ENCODE data around the gene GRAP2. TPM values are rescaled to one million over a fixed set of nuclear protein-coding genes. Genes with fewer than 3 reads are reported as not detected.
A peak's percentile ranks its signal among the peaks of the same experiment; 100 is the strongest.

GRAP2 gene
- total RNA-seq, 1 experiment from 2014 or later: 0.45 TPM

- no peaks in the 10 kb centered on the region for H3K27me3 ChIP-seq (ENCODE audit: control insufficient read depth, insufficient read depth, low read length)
- H3K36me3 ChIP-seq (replicated peaks; ENCODE audit: control insufficient read depth, insufficient read depth, low read length): no peaks in the 10 kb centered on the region
- no peak overlapping the region for H3K4me3 ChIP-seq (ENCODE audit: insufficient read depth, low read depth, low read length)
- DNase-seq: no peak
These were observed 25.2 kb downstream of the GRAP2 start for GRCh38 chr22:39925909-39926679.

GRCh38 chr22:39926753-39927152, 25.9 kb downstream of the GRAP2 start:
- no peak for DNase-seq
- Histone ChIP-seq H3K4me3 (ENCODE audit: insufficient read depth, low read depth, low read length) (no peak overlapping the region), H3K36me3 (replicated peaks; ENCODE audit: control insufficient read depth, insufficient read depth, low read length) (no peaks in the 10 kb centered on the region), H3K27me3 (ENCODE audit: control insufficient read depth, insufficient read depth, low read length) (no peaks in the 10 kb centered on the region)

- H3K36me3 ChIP-seq (replicated peaks; ENCODE audit: control insufficient read depth, insufficient read depth, low read length): no peaks in the 10 kb centered on the region
- H3K27me3 ChIP-seq (ENCODE audit: control insufficient read depth, insufficient read depth, low read length): no peaks in the 10 kb centered on the region
- DNase-seq: peak; percentile 33
- H3K4me3 ChIP-seq (ENCODE audit: insufficient read depth, low read depth, low read length): no peak overlapping the region
These were observed 26.7 kb downstream of the GRAP2 start for GRCh38 chr22:39927544-39927943.

- no peaks in the 10 kb centered on the region for H3K27me3 ChIP-seq (ENCODE audit: control insufficient read depth, insufficient read depth, low read length)
These were observed 27.9 kb downstream of the GRAP2 start for GRCh38 chr22:39928536-39929520.

GRCh38 chr22:39931251-39931650, 30.4 kb downstream of the GRAP2 start:
- no peak for DNase-seq
- no peaks in the 10 kb centered on the region for H3K36me3 ChIP-seq (replicated peaks; ENCODE audit: control insufficient read depth, insufficient read depth, low read length)
- H3K4me3 ChIP-seq (ENCODE audit: insufficient read depth, low read depth, low read length): no peak overlapping the region
- H3K27me3 ChIP-seq (ENCODE audit: control insufficient read depth, insufficient read depth, low read length): no peaks in the 10 kb centered on the region

More at GRCh38 chr22:39928536-39929520, 27.9 kb downstream of the GRAP2 start:
- Histone ChIP-seq H3K4me3 (ENCODE audit: insufficient read depth, low read depth, low read length) (no peak overlapping the region), H3K36me3 (replicated peaks; ENCODE audit: control insufficient read depth, insufficient read depth, low read length) (no peaks in the 10 kb centered on the region)
- no peak for DNase-seq

- Histone ChIP-seq H3K4me3 (ENCODE audit: insufficient read depth, low read depth, low read length) (no peak overlapping the region), H3K27me3 (ENCODE audit: control insufficient read depth, insufficient read depth, low read length) (no peaks in the 10 kb centered on the region), H3K36me3 (replicated peaks; ENCODE audit: control insufficient read depth, insufficient read depth, low read length) (no peaks in the 10 kb centered on the region)
- no peak for DNase-seq
These were observed 31.3 kb downstream of the GRAP2 start for GRCh38 chr22:39932166-39932565.

- Histone ChIP-seq H3K27me3 (ENCODE audit: control insufficient read depth, insufficient read depth, low read length) (no peaks in the 10 kb centered on the region), H3K36me3 (replicated peaks; ENCODE audit: control insufficient read depth, insufficient read depth, low read length) (no peaks in the 10 kb centered on the region), H3K4me3 (ENCODE audit: insufficient read depth, low read depth, low read length) (no peak overlapping the region)
- DNase-seq: peak; percentile 86
These were observed 32.2 kb downstream of the GRAP2 start for GRCh38 chr22:39932918-39933649.

GRCh38 chr22:39933741-39934140, 32.9 kb downstream of the GRAP2 start:
- no peak for DNase-seq
- Histone ChIP-seq H3K36me3 (replicated peaks; ENCODE audit: control insufficient read depth, insufficient read depth, low read length) (no peaks in the 10 kb centered on the region), H3K27me3 (ENCODE audit: control insufficient read depth, insufficient read depth, low read length) (no peaks in the 10 kb centered on the region), H3K4me3 (ENCODE audit: insufficient read depth, low read depth, low read length) (no peak overlapping the region)

- Histone ChIP-seq H3K27me3 (ENCODE audit: control insufficient read depth, insufficient read depth, low read length) (no peaks in the 10 kb centered on the region), H3K36me3 (replicated peaks; ENCODE audit: control insufficient read depth, insufficient read depth, low read length) (no peaks in the 10 kb centered on the region), H3K4me3 (ENCODE audit: insufficient read depth, low read depth, low read length) (no peak overlapping the region)
- no peak for DNase-seq
These were observed 34.2 kb downstream of the GRAP2 start for GRCh38 chr22:39935116-39935515.

GRCh38 chr22:39935612-39936011, 34.7 kb downstream of the GRAP2 start:
- Histone ChIP-seq H3K4me3 (ENCODE audit: insufficient read depth, low read depth, low read length) (no peak overlapping the region), H3K36me3 (replicated peaks; ENCODE audit: control insufficient read depth, insufficient read depth, low read length) (no peaks in the 10 kb centered on the region), H3K27me3 (ENCODE audit: control insufficient read depth, insufficient read depth, low read length) (no peaks in the 10 kb centered on the region)
- no peak for DNase-seq

- Histone ChIP-seq H3K36me3 (replicated peaks; ENCODE audit: control insufficient read depth, insufficient read depth, low read length) (no peaks in the 10 kb centered on the region), H3K27me3 (ENCODE audit: control insufficient read depth, insufficient read depth, low read length) (no peaks in the 10 kb centered on the region), H3K4me3 (ENCODE audit: insufficient read depth, low read depth, low read length) (no peak overlapping the region)
- no peak for DNase-seq
These were observed 35.8 kb downstream of the GRAP2 start for GRCh38 chr22:39936523-39937145.

GRCh38 chr22:39937906-39938305, 37.0 kb downstream of the GRAP2 start:
- Histone ChIP-seq H3K4me3 (ENCODE audit: insufficient read depth, low read depth, low read length) (no peak overlapping the region), H3K36me3 (replicated peaks; ENCODE audit: control insufficient read depth, insufficient read depth, low read length) (no peaks in the 10 kb centered on the region), H3K27me3 (ENCODE audit: control insufficient read depth, insufficient read depth, low read length) (no peaks in the 10 kb centered on the region)
- no peak for DNase-seq

GRCh38 chr22:39938509-39939111, 37.7 kb downstream of the GRAP2 start:
- H3K36me3 ChIP-seq (replicated peaks; ENCODE audit: control insufficient read depth, insufficient read depth, low read length): no peaks in the 10 kb centered on the region
- DNase-seq: no peak
- H3K4me3 ChIP-seq (ENCODE audit: insufficient read depth, low read depth, low read length): no peak overlapping the region
- H3K27me3 ChIP-seq (ENCODE audit: control insufficient read depth, insufficient read depth, low read length): no peaks in the 10 kb centered on the region

- Histone ChIP-seq H3K36me3 (replicated peaks; ENCODE audit: control insufficient read depth, insufficient read depth, low read length) (no peaks in the 10 kb centered on the region), H3K27me3 (ENCODE audit: control insufficient read depth, insufficient read depth, low read length) (no peaks in the 10 kb centered on the region), H3K4me3 (ENCODE audit: insufficient read depth, low read depth, low read length) (no peak overlapping the region)
- DNase-seq: no peak
These were observed 38.9 kb downstream of the GRAP2 start for GRCh38 chr22:39939830-39940229.
